ENCODE measurements around the gene SLC32A1. TPM values are rescaled to one million over a fixed set of nuclear protein-coding genes. Genes with fewer than 3 reads are reported as not detected.

The SLC32A1 gene
- total and polyA plus RNA-seq, 2 of the 4 experiments (the other 2 are of a cell fraction) = not detected

DNA sequence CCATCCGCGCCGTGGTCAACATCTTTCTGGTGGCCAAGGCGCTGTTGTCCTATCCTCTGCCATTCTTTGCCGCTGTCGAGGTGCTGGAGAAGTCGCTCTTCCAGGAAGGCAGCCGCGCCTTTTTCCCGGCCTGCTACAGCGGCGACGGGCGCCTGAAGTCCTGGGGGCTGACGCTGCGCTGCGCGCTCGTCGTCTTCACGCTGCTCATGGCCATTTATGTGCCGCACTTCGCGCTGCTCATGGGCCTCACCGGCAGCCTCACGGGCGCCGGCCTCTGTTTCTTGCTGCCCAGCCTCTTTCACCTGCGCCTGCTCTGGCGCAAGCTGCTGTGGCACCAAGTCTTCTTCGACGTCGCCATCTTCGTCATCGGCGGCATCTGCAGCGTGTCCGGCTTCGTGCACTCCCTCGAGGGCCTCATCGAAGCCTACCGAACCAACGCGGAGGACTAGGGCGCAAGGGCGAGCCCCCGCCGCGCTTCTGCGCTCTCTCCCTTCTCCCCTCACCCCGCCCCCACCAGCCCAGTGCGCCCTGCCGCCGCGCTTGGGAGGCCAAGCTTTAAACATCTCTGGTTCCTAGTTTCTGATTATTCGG lies 4.0 kb downstream of the SLC32A1 start:
- Histone ChIP-seq H2BK20ac (ENCODE audit: low read depth, low read length) (no peak overlapping the region), H3K4ac (ENCODE audit: low read depth, low read length) (no peak overlapping the region), H3K79me1 (ENCODE audit: low read depth in 1 of 2, low read length in 2 of 2) (no peaks in the 10 kb centered on the region), H4K91ac (ENCODE audit: insufficient read depth, low read depth, low read length) (no peak overlapping the region), H3K14ac (replicated peaks; ENCODE audit: low read depth, low read length) (no peak overlapping the region), H3K4me2 (ENCODE audit: low read depth, low read length) (no peak overlapping the region), H3K9me1 (ENCODE audit: insufficient read depth, low read length) (no peaks in the 10 kb centered on the region; the same call in 1 of the 2 replicates), H3K18ac (ENCODE audit: low read depth, low read length) (no peak overlapping the region), H3K27ac (ENCODE audit: insufficient read depth, low read length) (no peak overlapping the region), H4K20me1 (ENCODE audit: insufficient read depth, low read length) (peaks cover 12% of the 10 kb centered on the region), H3K4me3 (ENCODE audit: insufficient read depth, low read depth, low read length) (no peak overlapping the region), H2BK5ac (ENCODE audit: low read depth, low read length, poor library complexity, severe bottlenecking) (no peak overlapping the region), H3K9ac (ENCODE audit: low read depth, low read length) (no peak overlapping the region), H3K23ac (ENCODE audit: low read depth, low read length) (no peak overlapping the region), H2BK15ac (ENCODE audit: low read depth, low read length) (no peak overlapping the region), H2AFZ (replicated peaks; ENCODE audit: low read length, poor library complexity) (peak overlapping the region; percentile 1), H4K5ac (ENCODE audit: low read depth, low read length) (no peak overlapping the region), H2AK9ac (replicated peaks; ENCODE audit: low read depth, low read length, poor library complexity) (no peak overlapping the region), H2AK5ac (ENCODE audit: low read depth, low read length) (no peak overlapping the region), H3K4me1 (ENCODE audit: control insufficient read depth, insufficient read depth, low read length) (no peaks in the 10 kb centered on the region; the same call in 1 of the 2 replicates), H2BK120ac (ENCODE audit: low read depth, low read length) (no peak overlapping the region), H3K9me3 (ENCODE audit: control insufficient read depth, insufficient read depth, low read length) (peaks cover 10% of the 10 kb centered on the region; the same call in 1 of the 2 replicates), H4K8ac (ENCODE audit: low read depth in 2 of 2, low read length in 2 of 2) (no peak overlapping the region), H3K36me3 (ENCODE audit: control insufficient read depth, insufficient read depth, low read length) (no peaks in the 10 kb centered on the region), H3K56ac (ENCODE audit: extremely low read depth, insufficient read depth, low read length) (no peak overlapping the region), H3K27me3 (ENCODE audit: control insufficient read depth, insufficient read depth, low read length) (peaks cover 88% of the 10 kb centered on the region)
- DNase-seq = no peak
- intact Hi-C loops (cut with micrococcal nuclease) (no loop called here), dilution Hi-C loops (cut with HindIII; ENCODE audit: low sequenced_read_pairs, unreplicated experiment) (no loop called here), in situ Hi-C loops (cut with MboI; ENCODE audit: low sequenced_read_pairs) (loop anchor here (25.0 kb wide), 2 partner anchors 109 to 266 kb away; partner anchors contain the start of gene RALGAPB)
- no peak for ATAC-seq (ENCODE audit: low read depth)
- POLR2A ChIA-PET (ENCODE audit: unreplicated experiment) = no interaction called here
- 3% methylated on average over 29 of the region's 56 CpGs; no CpG with 5 or more reads in 1 of the 2 experiments for WGBS, 2 experiments (ENCODE audit: extremely low coverage in 2 of 2, insufficient read length in 1 of 2)
- CTCF ChIA-PET = no interaction called here
- BruUV-seq (replicated peaks) = no TSS peak
- TF ChIP-seq CHD1 (IDR thresholded peaks at IDR 0.05; ENCODE audit: low read depth, low read length) = no peak
- no peak for TF ChIP-seq POLR2A (IDR thresholded peaks at IDR 0.05; ENCODE audit: low read depth, low read length)
- no peak for TF ChIP-seq RCOR1 (IDR thresholded peaks at IDR 0.05; ENCODE audit: insufficient replicate concordance, low read length)
- no peak for TF ChIP-seq SMC3 (IDR thresholded peaks at IDR 0.05; ENCODE audit: low read depth, low read length)
- TF ChIP-seq RFX5 (IDR thresholded peaks at IDR 0.05; ENCODE audit: low read depth, low read length) = no peak
- TF ChIP-seq, protein P1, sequence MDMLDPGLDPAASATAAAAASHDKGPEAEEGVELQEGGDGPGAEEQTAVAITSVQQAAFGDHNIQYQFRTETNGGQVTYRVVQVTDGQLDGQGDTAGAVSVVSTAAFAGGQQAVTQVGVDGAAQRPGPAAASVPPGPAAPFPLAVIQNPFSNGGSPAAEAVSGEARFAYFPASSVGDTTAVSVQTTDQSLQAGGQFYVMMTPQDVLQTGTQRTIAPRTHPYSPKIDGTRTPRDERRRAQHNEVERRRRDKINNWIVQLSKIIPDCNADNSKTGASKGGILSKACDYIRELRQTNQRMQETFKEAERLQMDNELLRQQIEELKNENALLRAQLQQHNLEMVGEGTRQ (IDR thresholded peaks at IDR 0.05; ENCODE audit: low read depth, low read length) = no peak
- TF ChIP-seq, protein P2, sequence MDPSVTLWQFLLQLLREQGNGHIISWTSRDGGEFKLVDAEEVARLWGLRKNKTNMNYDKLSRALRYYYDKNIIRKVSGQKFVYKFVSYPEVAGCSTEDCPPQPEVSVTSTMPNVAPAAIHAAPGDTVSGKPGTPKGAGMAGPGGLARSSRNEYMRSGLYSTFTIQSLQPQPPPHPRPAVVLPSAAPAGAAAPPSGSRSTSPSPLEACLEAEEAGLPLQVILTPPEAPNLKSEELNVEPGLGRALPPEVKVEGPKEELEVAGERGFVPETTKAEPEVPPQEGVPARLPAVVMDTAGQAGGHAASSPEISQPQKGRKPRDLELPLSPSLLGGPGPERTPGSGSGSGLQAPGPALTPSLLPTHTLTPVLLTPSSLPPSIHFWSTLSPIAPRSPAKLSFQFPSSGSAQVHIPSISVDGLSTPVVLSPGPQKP (IDR thresholded peaks at IDR 0.05; ENCODE audit: borderline replicate concordance, low read depth, low read length) = no peak
- no peak for TF ChIP-seq MXI1 (IDR thresholded peaks at IDR 0.05; ENCODE audit: borderline replicate concordance, low read depth, low read length)

Measured in IMR-90 (cell line).